ENCODE data around the gene VPS13D.
"Not testable (repeated sequence)": the region's sequence is repeated elsewhere in the genome, so short reads cannot be mapped to it uniquely, and the experiment has no call there.

VPS13D gene

DNA sequence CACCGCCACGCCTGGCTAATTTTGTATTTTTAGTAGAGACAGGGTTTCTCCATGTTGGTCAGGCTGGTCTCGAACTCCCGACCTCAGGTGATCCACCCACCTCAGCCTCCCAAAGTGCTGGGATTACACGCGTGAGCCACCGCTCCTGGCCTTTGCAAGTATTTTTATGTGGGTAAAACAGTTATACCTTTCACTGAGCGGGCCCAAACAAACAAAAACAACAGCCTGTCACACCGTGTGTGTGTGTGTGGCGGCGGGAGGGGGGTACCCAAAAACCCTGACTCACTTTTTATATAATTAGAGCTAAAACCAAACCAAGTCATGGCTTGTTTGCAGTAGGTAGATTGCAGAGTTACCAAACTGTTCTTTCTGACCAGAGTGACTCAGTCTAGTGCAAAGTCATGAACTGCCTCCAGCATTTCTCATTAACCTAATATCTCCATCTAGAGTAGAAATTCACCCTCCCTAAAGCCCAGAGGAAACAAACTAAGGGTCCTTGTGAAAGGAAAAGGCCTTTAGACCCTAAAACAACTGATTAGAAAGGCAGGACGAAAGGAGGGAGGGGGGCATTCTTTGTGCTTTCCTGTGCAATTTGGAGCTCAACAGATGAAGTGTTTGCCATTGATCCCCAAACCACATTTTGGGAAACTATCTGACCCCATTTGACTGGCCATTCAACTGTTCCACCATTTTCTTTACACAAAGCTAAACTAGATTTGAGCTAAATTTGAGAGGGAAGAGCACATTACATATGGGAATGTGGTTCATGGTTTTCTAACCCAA lies 207.2 kb downstream of the VPS13D start:
- no peak for DNase-seq

- no peak for DNase-seq
These were observed 207.8 kb downstream of the VPS13D start for GRCh38 chr1:12437629-12438028.

DNA sequence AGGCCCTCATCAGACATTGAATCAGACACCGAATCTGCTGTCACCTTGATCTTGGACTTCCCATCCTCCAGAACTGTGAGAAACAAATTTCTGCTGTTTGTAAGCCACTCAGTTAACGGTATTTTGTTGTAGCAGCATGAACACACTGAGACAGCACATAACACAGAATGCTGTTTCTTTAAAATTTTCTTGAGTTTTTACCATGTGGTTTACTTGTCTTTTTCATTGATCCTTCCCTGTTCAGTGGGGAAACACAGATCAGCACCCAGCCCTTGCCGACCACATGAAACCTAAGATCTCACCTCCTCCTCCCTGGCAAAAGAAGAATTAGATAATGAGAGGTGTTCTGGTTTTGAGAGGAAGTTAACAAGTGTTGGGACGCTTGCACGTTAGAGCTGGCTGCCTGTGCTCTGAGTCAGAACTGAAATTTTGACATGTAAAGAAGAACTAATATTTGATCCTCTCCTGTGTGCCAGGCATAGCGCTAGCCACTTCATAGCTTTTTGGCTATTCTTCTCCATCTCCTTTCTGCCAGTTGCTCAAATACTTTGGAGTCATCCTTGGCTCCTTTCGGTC lies 208.6 kb downstream of the VPS13D start:
- peak; percentile 9 for DNase-seq

GRCh38 chr1:12439073-12439472 lies 209.2 kb downstream of the VPS13D start:
- no peak for DNase-seq

DNA sequence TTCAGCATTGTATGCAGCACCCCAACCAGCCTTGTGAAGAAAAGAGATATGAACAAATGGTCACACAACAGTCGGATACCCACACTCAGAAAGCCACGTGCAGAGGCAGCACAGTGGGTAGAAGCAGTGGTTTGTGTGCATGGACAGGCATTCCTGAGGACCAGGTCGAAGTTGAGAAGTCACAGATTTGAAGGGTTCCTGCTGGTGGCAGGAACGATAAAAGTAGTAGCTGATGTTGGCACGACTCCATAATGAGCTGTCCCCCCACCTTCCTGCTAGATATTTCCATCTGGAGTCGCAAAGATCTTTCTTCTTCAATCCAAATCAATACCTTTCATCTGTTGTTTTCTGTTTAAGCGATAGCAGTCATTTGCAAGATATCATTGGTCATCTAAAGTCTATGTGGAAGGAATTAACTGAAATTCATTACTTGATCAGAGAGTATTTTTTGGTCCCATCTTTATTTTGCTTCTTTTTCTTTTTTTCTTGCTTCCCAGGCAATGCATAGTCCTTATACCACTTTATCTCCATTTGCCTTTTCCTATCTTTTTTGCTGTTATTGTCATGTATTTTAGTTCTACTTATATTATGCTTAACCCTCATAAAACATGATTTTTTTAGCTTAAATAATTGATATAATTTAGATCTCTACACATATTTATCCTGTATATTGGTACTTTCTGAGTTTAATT lies 211.7 kb downstream of the VPS13D start:
- DNase-seq, result no peak

DNA sequence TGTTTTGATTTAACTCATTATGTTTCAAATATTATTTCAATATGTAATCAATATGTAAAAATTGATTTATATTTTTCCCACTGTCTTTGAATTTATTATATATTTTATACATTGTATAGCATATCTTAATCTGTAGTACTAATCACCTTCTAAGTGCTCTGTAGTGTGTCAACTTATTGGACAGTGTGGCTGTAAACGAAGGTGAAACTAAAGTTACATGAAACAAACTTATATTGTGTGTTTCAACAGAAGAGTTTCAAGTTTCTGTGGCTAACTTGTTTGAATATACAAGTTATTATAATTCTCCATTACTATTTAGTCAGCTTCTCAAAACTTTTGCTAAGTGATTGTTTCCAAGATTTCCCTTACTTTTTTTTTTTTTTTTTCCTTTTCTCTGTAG lies 212.4 kb downstream of the VPS13D start:
- DNase-seq, result no peak

- DNase-seq, result no peak
These were observed 213.3 kb downstream of the VPS13D start for GRCh38 chr1:12443151-12443550.

DNA sequence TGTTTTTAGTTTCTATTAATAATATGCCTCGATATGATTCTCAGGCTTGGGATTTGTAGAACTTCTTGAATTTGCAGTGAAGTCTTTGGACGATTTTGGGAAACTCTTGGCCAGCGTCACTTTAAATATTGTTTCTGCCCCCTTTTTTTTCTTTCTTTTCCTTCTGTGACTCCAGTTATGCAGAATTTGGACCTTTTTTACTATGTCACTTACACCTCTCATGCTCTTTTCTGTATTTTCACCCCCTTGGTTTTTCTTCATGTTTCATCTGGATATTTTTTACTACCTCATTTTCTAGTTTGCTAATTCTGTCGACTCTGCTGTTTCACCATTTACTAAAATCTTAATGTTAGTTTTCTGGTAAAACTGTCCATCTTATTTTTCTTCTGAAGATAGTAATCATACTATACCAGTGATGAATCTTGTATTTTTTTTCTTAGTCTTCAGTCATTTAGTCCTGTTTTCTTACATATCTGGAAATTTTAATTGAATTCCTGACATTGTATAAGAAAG lies 214.6 kb downstream of the VPS13D start:
- DNase-seq, result no peak

DNA sequence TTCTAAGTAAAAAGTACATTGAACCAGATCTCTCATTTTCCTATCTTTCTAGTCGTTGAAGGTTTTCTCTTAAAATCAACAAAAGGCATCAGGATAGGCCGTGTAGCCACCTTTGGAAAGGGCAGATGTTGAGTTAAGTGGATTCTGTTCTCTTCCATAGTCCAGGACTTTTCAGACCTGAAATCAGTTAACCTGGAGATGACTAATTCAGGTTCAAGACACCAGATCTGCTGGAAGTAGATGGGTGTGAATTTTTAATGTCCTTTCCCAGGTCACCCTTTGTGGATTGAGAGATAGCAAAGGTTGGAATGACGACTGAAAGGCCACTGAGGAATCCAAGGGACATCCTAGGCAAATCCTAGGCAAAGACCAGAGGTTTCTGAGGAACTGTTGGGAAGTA lies 215.4 kb downstream of the VPS13D start:
- DNase-seq, result no peak

- no peak for DNase-seq
These were observed 216.8 kb downstream of the VPS13D start for GRCh38 chr1:12446593-12446992.

- DNase-seq, result no peak
These were observed 217.5 kb downstream of the VPS13D start for GRCh38 chr1:12447307-12447706.

DNA sequence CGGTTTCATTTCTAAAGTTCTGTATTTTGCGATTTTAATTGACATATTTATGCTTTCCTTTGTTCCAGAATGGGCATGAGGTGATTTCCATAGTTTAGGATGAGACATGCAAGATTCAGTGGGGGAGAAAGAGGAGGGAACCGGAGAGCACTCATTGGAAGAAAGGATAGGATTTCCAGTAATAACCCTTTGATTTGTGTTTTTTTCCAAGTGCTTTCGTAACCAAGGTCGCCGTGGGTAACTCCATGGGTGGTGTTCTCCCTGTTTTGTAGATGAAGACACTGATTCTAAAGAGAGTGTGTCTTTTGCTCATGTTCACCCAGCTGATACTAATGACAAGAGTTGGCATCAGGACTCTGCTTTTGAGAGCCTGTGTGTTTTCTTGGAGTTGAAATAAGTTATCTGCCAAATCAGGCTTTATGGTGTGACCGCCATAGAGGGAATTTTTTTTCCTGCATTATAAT lies 218.1 kb downstream of the VPS13D start:
- DNase-seq, result no peak

GRCh38 chr1:12448746-12449177 lies 218.9 kb downstream of the VPS13D start:
- no peak for DNase-seq

DNA sequence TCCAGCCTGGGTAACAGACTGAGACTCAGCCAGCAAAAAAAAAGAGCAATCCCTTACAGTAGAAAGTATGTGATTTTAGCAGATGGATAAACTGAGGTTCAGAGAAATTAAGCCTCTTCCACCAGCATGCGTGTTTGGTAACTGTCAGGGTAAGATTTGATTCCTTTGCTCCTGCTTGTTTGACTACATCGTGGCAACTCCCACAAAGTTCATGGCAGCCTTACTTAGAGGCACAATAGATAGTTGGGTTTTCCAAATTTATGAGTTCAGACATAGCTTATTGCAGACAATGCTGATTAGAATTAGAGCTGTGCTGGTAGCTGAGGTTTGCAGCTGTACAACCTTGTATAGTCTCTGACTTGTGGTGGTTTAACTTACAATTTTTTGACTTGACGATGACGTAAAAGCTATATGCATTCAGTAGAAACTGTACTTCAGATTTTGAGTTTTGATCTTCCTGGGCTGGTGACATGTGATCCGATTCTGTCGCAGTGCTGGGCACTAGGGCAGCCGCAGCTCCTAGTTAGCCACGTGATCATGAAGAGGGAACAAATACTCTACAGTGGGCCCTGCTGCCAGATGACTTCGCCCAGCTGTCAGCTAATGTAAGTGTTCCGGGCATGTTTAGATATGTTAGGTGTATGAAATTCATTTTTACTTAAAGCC lies 220.4 kb downstream of the VPS13D start:
- no peak for DNase-seq

- DNase-seq, result no peak
These were observed 221.1 kb downstream of the VPS13D start for GRCh38 chr1:12450756-12451559.

GRCh38 chr1:12451560-12451900 lies 221.7 kb downstream of the VPS13D start:
- no peak for DNase-seq

GRCh38 chr1:12452262-12452661 lies 222.4 kb downstream of the VPS13D start:
- DNase-seq, result no peak

GRCh38 chr1:12453400-12454343 lies 223.8 kb downstream of the VPS13D start:
- no peak for DNase-seq

DNA sequence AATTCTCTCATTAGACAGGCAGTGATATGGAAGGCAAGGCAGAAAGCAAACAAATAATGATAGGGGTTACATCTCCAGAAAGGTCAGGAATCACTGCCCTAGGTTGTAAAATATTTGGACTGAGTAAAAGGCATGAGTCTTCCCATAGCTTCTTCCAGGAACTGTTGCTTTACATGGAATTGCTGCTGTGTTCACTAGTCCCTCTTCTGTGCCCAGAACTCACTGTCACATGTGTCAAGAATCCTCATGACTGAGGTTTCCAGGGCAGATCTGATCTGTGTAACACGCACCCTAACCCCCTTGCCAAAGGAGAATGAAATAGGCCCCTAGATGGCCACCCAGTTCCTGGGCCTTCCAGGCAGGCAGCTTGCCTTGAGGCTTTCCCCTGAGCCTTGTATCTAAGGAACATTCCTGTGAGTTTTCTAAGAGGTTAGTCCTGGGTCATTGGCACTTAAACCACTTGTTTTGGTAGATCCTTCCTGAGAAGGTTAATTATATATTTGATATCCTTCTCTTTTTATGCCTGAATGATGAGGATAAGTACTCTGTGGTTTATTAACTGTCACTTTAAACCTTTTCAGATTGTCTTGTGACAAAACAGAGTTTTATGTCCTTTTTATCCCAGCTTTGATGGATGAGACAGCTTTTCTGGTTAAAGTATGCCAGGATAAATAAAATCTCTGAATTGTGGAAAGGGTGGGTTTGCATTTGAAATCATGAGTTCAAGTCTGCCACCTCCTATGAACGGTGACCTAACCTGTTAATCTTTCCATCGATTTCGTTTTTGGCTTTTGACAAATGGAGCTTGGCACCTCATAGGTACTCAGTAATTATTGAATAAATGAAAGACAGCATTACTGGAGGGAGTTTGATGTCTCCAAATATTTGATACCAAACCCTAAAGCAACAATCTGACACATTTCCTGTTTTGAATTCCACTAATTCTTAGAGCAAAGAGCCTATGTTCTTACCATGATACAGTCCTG lies 224.9 kb downstream of the VPS13D start:
- DNase-seq, result no peak

DNA sequence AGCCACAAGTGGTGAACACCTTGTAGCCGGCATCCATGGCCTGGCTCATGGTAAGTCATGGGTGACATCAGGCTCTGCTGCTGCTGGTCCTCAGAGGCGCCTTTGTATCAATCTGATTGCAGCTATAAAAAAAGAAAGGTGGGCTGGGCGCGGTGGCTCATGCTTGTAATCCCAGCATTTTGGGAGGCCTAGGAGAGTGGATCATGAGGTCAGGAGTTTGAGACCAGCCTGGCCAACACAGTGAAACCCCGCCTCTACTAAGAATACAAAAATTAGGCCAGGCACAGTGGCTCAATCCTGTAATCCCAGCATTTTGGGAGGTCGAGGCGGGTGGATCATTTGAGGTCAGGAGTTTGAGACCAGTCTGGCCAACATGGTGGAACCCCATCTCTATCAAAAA lies 226.3 kb downstream of the VPS13D start:
- DNase-seq, result not testable (repeated sequence)

Data from effector CD4-positive, alpha-beta T cell (primary cell).